PC-9 (cell line): ENCODE measurements around the gene SLC40A1. TPM values are rescaled to one million over a fixed set of nuclear protein-coding genes. Genes with fewer than 3 reads are reported as not detected.

Source experiments
- BruUV-seq: library from RNA; stranded (reverse); fragments of 400-500 nt; replicated peaks from 2 replicates; lab custom pipeline; 2021; lab: Mats Ljungman, UMichigan
- CTCF ChIA-PET: fragments of 300-600 bp; sonication (Branson Sonifier 250); formaldehyde crosslinking; loops from one replicate; lab custom pipeline; 2022; ENCODE audit warnings: antibody characterized with exemption; lab: Charles Lee
- POLR2A ChIA-PET: fragments of 300-600 bp; sonication (Branson Sonifier 250); formaldehyde crosslinking; loops from one replicate; lab custom pipeline; 2022; ENCODE audit warnings: antibody characterized with exemption; ENCODE audit not compliant: unreplicated experiment; lab: Charles Lee
- DNase-seq, 2 experiments: peaks; one replicate each; pipeline versions ENCODE4 v3.0.0 to v3.0.0-alpha.2; 2015 to 2022; ENCODE audit warnings: mixed read lengths in 1 of 2
- H2AFZ ChIP-seq: fragments of 200-600 bp; sonication (generic); 2 replicates; pipeline ENCODE4 v1.8.1; 2017; ENCODE audit warnings: antibody characterized with exemption
- H3F3A ChIP-seq: fragments of 200-600 bp; sonication (generic); 2 replicates; pipeline ENCODE4 v1.8.1; 2017; ENCODE audit warnings: antibody characterized with exemption, mild to moderate bottlenecking, low read depth; ENCODE audit not compliant: insufficient read depth
- H3K27ac ChIP-seq: fragments of 200-600 bp; sonication (generic); 2 replicates; pipeline ENCODE4 v1.6.1; 2016; ENCODE audit warnings: mixed run types
- H3K27me3 ChIP-seq: fragments of 200-600 bp; sonication (generic); 2 replicates; pipeline ENCODE4 v1.6.1; 2016; ENCODE audit warnings: low read depth, mixed run types; ENCODE audit not compliant: insufficient read depth
- H3K36me3 ChIP-seq: fragments of 200-600 bp; sonication (generic); 2 replicates; pipeline ENCODE4 v1.6.1; 2016; ENCODE audit warnings: low read depth, mixed run types
- H3K4me1 ChIP-seq: fragments of 200-600 bp; sonication (generic); replicated peaks from 2 replicates; pipeline ENCODE4 v1.6.1; 2016; ENCODE audit warnings: mixed run types; ENCODE audit not compliant: insufficient read depth
- H3K4me2 ChIP-seq: fragments of 200-600 bp; sonication (generic); 2 replicates; pipeline ENCODE4 v1.6.1; 2017; ENCODE audit warnings: mixed run types
- H3K4me3 ChIP-seq: fragments of 200-600 bp; sonication (generic); 2 replicates; pipeline ENCODE4 v1.6.1; 2016; ENCODE audit warnings: mixed run types
- H3K79me2 ChIP-seq: fragments of 200-600 bp; sonication (generic); 2 replicates; pipeline ENCODE4 v1.6.1; 2017; ENCODE audit warnings: low read depth, mixed run types
- H3K9me2 ChIP-seq: fragments of 200-600 bp; sonication (generic); 2 replicates; pipeline ENCODE4 v1.8.1; 2017; ENCODE audit warnings: mild to moderate bottlenecking; ENCODE audit not compliant: insufficient read depth
- H3K9me3 ChIP-seq: fragments of 200-600 bp; sonication (generic); 2 replicates; pipeline ENCODE4 v1.8.1; 2016; ENCODE audit warnings: low read depth; ENCODE audit not compliant: insufficient read depth
- H4K20me1 ChIP-seq: fragments of 200-600 bp; sonication (generic); 2 replicates; pipeline ENCODE4 v1.8.1; 2017; ENCODE audit not compliant: insufficient read depth
- EZH2 ChIP-seq: fragments of 200-600 bp; sonication (generic); IDR thresholded peaks from 2 replicates; pipeline ENCODE4 v1.8.0; 2017; ENCODE audit warnings: antibody characterized with exemption, low read depth
- intact Hi-C: fragments of 100-400 bp; cut with micrococcal nuclease; formaldehyde crosslinking; loops from one replicate; pipeline ENCODE4 v1.10.0; 2022; ENCODE audit not compliant: unreplicated experiment
- total RNA-seq: library from RNA; stranded (reverse); gene quantifications from 2 replicates; pipeline ENCODE4 v1.2.3, GENCODE V29; 2021
- TF ChIP-seq, protein P1 (sequence below): fragments of 200-600 bp; sonication (generic); conservative IDR thresholded peaks from 2 replicates; pipeline ENCODE4 v1.6.1; 2017; ENCODE audit warnings: mixed run types, antibody characterized with exemption, mild to moderate bottlenecking, moderate library complexity

Gene SLC40A1
- total RNA-seq, 1 experiment from 2014 or later, result 8.0 TPM

DNA sequence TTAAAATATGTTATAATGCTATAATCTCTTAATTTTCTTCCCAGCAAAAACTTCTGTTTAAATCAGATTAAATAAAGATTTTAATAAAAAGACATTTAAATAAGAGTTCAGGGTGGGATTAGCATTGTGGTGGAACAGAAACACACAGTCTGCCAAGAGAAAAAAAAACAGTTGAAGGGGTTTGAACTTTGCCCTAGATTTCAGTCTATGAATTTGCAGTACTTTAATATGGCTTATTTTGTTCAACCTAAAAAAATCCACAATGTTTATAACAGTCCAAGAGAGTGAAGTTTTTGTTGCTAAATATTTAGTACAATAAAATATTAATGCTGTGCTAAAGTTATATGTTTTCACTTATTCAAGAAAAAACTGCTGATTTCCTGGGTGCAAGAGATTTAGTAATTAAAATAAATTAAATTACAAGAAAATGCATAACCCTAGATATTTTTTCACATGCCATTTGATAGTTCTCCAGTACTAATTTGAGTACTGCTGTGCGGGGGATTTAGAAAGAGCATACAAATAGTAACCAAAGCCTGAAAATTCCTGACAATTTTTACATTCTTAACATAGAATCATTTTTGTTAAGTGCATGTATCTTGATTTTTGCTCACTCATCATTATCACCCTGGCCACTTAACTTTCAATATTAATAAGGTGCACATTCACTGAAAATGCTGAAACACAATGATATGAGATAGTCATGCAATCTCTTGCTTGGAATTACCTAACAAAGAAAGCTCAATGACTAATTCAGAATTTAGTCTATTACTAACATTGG lies 52.6 kb downstream of the SLC40A1 start:
- Histone ChIP-seq H3K9me2 (no peaks in the 10 kb centered on the region), H3K4me1 (no peaks in the 10 kb centered on the region), H3K4me3 (no peak overlapping the region), H3K27ac (no peak overlapping the region), H2AFZ (no peak overlapping the region), H3K9me3 (no peaks in the 10 kb centered on the region), H4K20me1 (no peaks in the 10 kb centered on the region), H3K27me3 (no peaks in the 10 kb centered on the region), H3F3A (no peaks in the 10 kb centered on the region), H3K4me2 (no peak overlapping the region), H3K36me3 (no peaks in the 10 kb centered on the region), H3K79me2 (no peaks in the 10 kb centered on the region)
- TF ChIP-seq, protein P1, sequence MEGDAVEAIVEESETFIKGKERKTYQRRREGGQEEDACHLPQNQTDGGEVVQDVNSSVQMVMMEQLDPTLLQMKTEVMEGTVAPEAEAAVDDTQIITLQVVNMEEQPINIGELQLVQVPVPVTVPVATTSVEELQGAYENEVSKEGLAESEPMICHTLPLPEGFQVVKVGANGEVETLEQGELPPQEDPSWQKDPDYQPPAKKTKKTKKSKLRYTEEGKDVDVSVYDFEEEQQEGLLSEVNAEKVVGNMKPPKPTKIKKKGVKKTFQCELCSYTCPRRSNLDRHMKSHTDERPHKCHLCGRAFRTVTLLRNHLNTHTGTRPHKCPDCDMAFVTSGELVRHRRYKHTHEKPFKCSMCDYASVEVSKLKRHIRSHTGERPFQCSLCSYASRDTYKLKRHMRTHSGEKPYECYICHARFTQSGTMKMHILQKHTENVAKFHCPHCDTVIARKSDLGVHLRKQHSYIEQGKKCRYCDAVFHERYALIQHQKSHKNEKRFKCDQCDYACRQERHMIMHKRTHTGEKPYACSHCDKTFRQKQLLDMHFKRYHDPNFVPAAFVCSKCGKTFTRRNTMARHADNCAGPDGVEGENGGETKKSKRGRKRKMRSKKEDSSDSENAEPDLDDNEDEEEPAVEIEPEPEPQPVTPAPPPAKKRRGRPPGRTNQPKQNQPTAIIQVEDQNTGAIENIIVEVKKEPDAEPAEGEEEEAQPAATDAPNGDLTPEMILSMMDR, result no peak
- TF ChIP-seq EZH2, result no peak
- BruUV-seq, result no TSS peak
- intact Hi-C loops, result no loop called here
- POLR2A ChIA-PET, result no interaction called here
- DNase-seq, result no peak
- CTCF ChIA-PET, result no interaction called here

DNA sequence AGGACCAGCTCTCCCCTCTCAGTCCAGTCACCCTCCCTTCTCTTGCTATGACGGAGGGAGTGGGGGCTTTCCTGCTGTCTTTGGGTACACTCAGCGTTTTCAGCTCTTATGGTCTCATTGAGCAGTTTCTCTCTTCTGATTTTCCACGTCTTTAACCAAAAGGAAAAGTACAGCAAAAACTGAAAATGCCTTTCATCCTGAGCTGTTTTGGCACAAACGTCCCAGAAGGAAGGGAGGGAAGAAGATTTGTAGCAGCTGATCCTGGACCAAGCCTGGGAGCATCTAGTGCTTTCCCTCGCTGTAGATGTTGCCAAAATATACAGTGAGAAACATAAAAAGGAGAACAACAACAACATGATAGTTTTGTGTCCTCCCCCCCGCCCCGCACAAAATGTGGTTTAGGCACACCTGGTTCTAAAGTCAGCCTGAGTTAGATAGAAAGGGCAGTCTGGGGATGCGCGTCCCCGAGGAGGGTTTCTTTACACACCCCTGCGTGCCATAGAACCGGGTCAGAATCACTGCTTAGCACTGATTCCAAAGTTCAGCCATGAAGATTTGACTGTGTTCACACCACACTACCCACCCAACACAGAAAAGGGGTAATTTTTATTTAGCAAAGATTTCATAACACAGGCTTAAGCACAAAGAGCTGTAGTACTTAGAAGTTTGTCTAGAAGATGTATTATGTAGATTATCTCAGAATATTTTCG lies 53.4 kb downstream of the SLC40A1 start:
- Histone ChIP-seq H4K20me1 (no peaks in the 10 kb centered on the region), H2AFZ (no peak overlapping the region), H3K27ac (no peak overlapping the region), H3K79me2 (no peaks in the 10 kb centered on the region), H3K36me3 (no peaks in the 10 kb centered on the region), H3K4me3 (no peak overlapping the region), H3F3A (no peaks in the 10 kb centered on the region; the same call in 1 of the 2 replicates), H3K9me2 (no peaks in the 10 kb centered on the region), H3K4me1 (no peaks in the 10 kb centered on the region; the same call in 1 of the 2 replicates), H3K9me3 (no peaks in the 10 kb centered on the region), H3K27me3 (no peaks in the 10 kb centered on the region), H3K4me2 (no peak overlapping the region)
- CTCF ChIA-PET, result no interaction called here
- POLR2A ChIA-PET, result interaction anchor here (0.8 kb wide), 1 partner anchor 23 kb away, joined by 8 read pairs; no protein-coding TSS in a partner anchor
- no peak for DNase-seq
- intact Hi-C loops, result no loop called here
- TF ChIP-seq EZH2, result no peak
- TF ChIP-seq, protein P1, result no peak
- no TSS peak for BruUV-seq

DNA sequence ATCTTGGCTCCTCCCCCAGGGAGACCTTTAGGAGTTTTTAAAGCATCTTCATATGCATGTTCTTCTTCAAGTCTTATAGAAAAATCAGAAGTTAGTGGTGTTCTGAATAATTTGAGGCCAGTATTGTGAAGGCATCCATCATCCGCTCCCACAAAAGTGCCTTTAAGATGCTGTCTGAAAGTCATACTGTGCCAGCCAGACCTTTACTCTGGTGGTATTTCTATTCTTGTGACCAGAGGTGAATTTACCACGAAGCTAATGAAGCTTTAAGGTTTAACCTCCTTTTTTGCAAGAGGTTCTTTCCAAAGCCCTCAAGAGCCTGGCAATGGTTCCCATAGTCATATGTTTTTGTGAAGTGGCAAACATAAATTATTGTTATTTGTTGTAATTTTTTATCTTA lies 54.3 kb downstream of the SLC40A1 start:
- Histone ChIP-seq H4K20me1 (no peaks in the 10 kb centered on the region), H3K79me2 (no peaks in the 10 kb centered on the region), H3K9me3 (no peaks in the 10 kb centered on the region), H3K27me3 (no peaks in the 10 kb centered on the region), H3K4me2 (no peak overlapping the region), H3K9me2 (no peaks in the 10 kb centered on the region), H3K27ac (no peak overlapping the region), H3K36me3 (no peaks in the 10 kb centered on the region), H3K4me3 (no peak overlapping the region), H3K4me1 (peaks cover 5% of the 10 kb centered on the region; the same call in 1 of the 2 replicates), H2AFZ (no peak overlapping the region), H3F3A (no peaks in the 10 kb centered on the region; the same call in 1 of the 2 replicates)
- intact Hi-C loops, result no loop called here
- POLR2A ChIA-PET, result no interaction called here
- CTCF ChIA-PET, result no interaction called here
- no TSS peak for BruUV-seq
- TF ChIP-seq EZH2, result no peak
- TF ChIP-seq, protein P1, result no peak
- no peak for DNase-seq
